ENCODE measurements around the gene TGFB1. TPM values are rescaled to one million over a fixed set of nuclear protein-coding genes. Genes with fewer than 3 reads are reported as not detected.

Gene TGFB1
- total RNA-seq, 1 experiment from 2014 or later, result 15.0 TPM

DNA sequence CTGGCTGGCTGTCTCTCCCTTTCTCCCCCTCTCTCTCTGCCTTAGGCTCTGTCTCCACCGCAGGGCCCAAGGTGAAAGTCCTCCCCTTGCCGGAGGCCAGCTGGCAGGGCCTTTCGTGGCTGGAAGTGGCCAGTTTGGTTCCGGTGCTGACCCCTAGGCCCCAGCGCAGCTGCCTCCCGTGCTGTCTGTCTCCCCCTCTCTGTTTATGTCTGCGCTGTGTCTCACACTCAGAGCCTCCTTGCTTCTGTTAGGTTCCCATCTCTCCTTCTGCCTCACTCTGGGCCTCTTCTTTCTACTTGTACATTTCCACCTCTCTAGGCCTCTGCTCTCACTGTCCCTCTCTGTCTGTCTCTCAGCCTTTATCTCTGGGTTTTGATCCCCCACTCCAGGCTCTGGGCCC, 30.7 kb downstream of the TGFB1 start:
- Histone ChIP-seq H3K27me3 (replicated peaks; ENCODE audit: control insufficient read depth, insufficient read depth, low read length) (no peaks in the 10 kb centered on the region), H3K4me3 (ENCODE audit: low read depth, low read length) (no peak overlapping the region), H3K4me1 (peaks cover 43% of the 10 kb centered on the region), H3K9me3 (no peaks in the 10 kb centered on the region), H3K36me3 (ENCODE audit: control insufficient read depth, insufficient read depth, low read length) (peaks cover 4% of the 10 kb centered on the region)
- intact Hi-C loops (cut with micrococcal nuclease; ENCODE audit: unreplicated experiment), result no loop called here
- TF ChIP-seq, protein P1, sequence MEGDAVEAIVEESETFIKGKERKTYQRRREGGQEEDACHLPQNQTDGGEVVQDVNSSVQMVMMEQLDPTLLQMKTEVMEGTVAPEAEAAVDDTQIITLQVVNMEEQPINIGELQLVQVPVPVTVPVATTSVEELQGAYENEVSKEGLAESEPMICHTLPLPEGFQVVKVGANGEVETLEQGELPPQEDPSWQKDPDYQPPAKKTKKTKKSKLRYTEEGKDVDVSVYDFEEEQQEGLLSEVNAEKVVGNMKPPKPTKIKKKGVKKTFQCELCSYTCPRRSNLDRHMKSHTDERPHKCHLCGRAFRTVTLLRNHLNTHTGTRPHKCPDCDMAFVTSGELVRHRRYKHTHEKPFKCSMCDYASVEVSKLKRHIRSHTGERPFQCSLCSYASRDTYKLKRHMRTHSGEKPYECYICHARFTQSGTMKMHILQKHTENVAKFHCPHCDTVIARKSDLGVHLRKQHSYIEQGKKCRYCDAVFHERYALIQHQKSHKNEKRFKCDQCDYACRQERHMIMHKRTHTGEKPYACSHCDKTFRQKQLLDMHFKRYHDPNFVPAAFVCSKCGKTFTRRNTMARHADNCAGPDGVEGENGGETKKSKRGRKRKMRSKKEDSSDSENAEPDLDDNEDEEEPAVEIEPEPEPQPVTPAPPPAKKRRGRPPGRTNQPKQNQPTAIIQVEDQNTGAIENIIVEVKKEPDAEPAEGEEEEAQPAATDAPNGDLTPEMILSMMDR (IDR thresholded peaks at IDR 0.05; ENCODE audit: insufficient read depth in 1 of 2, low read depth in 1 of 2, low read length in 1 of 2, severe bottlenecking in 1 of 2, unreplicated experiment in 1 of 2), result no peak
- H3K36me3 Mint-ChIP-seq (ENCODE audit: insufficient read depth, unreplicated experiment), result peaks cover 62% of the 10 kb centered on the region
- peak overlapping the region; percentile 43 for H3K27ac Mint-ChIP-seq (ENCODE audit: unreplicated experiment)
- no peak for DNase-seq
- no peaks in the 10 kb centered on the region for H3K27me3 Mint-ChIP-seq (ENCODE audit: insufficient read depth, unreplicated experiment)
- BruUV-seq (replicated peaks), result no TSS peak
- ChIA-PET CTCF (interaction anchor here (0.6 kb wide), 1 partner anchor 39 kb away, joined by 5 read pairs; no protein-coding TSS in a partner anchor), POLR2A (no interaction called here)
- H3K4me3 Mint-ChIP-seq (ENCODE audit: unreplicated experiment), result peak overlapping the region; percentile 2
- peaks cover 34% of the 10 kb centered on the region for H3K4me1 Mint-ChIP-seq (ENCODE audit: low read depth, unreplicated experiment)
- H3K9me3 Mint-ChIP-seq (ENCODE audit: unreplicated experiment), result no peaks in the 10 kb centered on the region

DNA sequence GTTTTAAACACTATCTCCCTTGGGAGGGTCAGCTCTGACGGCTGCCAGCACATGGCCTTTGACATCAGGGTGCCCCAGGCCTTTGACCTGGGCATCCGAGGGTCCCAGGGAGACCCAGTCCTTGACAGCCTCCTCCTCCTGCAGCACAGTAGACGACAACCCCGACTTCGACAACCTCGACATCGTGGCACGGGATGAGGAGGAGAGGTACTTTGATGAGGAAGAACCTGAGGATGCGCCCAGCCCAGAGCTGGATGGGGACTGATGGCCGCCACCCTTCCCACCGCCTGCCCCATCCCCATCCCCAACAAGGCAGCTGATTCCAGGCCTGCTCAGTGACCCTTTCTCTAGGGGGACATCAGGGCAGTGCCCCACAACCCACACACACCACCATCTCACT, 31.3 kb downstream of the TGFB1 start:
- no peaks in the 10 kb centered on the region for H3K27me3 Mint-ChIP-seq (ENCODE audit: insufficient read depth, unreplicated experiment)
- intact Hi-C loops (cut with micrococcal nuclease; ENCODE audit: unreplicated experiment), result no loop called here
- H3K4me1 Mint-ChIP-seq (ENCODE audit: low read depth, unreplicated experiment), result peaks cover 34% of the 10 kb centered on the region
- POLR2A ChIA-PET, result no interaction called here
- CTCF ChIA-PET, result interaction anchor here (1.7 kb wide), 1 partner anchor 30 kb away, joined by 5 read pairs; no protein-coding TSS in a partner anchor
- Histone ChIP-seq H3K36me3 (ENCODE audit: control insufficient read depth, insufficient read depth, low read length) (peaks cover 4% of the 10 kb centered on the region), H3K9me3 (no peaks in the 10 kb centered on the region), H3K27me3 (replicated peaks; ENCODE audit: control insufficient read depth, insufficient read depth, low read length) (no peaks in the 10 kb centered on the region), H3K4me1 (peaks cover 43% of the 10 kb centered on the region), H3K4me3 (ENCODE audit: low read depth, low read length) (no peak overlapping the region)
- no TSS peak for BruUV-seq (replicated peaks)
- DNase-seq, result no peak
- H3K36me3 Mint-ChIP-seq (ENCODE audit: insufficient read depth, unreplicated experiment), result peaks cover 68% of the 10 kb centered on the region
- H3K9me3 Mint-ChIP-seq (ENCODE audit: unreplicated experiment), result no peaks in the 10 kb centered on the region
- peak overlapping the region; percentile 43 for H3K27ac Mint-ChIP-seq (ENCODE audit: unreplicated experiment)
- TF ChIP-seq, protein P1 (IDR thresholded peaks at IDR 0.05; ENCODE audit: insufficient read depth in 1 of 2, low read depth in 1 of 2, low read length in 1 of 2, severe bottlenecking in 1 of 2, unreplicated experiment in 1 of 2), result no peak
- H3K4me3 Mint-ChIP-seq (ENCODE audit: unreplicated experiment), result no peak overlapping the region

DNA sequence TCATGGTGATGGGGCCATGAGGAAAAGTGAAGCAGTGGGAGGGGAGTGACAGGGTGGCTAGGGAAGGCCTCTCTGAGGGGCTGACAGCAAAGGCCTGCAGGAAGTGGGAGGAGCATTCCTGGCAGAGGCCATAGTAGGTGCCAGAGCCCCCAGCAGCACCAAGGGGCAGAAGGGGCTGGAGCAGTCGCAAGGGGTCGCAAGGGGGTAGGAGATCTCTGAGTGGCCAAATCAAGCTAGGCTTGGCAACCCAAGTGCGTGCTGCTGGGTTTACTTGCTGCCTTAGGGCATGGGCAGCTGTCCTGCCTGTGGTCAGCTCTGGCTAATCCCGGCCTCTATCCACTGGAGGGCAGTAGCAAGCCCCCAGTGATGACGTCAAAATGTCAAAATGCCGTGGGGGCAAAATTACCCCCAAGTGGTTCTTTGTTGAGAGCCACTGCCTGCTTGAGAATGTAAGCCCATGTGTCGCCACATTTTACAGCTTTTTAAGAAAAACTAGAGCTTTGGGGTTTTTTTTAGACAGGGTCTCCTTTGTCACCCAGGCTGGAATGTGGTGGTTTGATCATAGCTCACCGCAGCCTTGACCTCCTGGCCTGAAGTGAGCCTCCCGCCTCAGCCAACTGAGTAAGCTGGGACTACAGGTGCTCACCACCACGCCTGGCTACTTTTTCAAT, 32.0 kb downstream of the TGFB1 start:
- intact Hi-C loops (cut with micrococcal nuclease; ENCODE audit: unreplicated experiment), result no loop called here
- no TSS peak for BruUV-seq (replicated peaks)
- Mint-ChIP-seq H3K27ac (ENCODE audit: unreplicated experiment) (no peak overlapping the region), H3K27me3 (ENCODE audit: insufficient read depth, unreplicated experiment) (no peaks in the 10 kb centered on the region), H3K4me1 (ENCODE audit: low read depth, unreplicated experiment) (peaks cover 30% of the 10 kb centered on the region), H3K36me3 (ENCODE audit: insufficient read depth, unreplicated experiment) (peaks cover 70% of the 10 kb centered on the region), H3K4me3 (ENCODE audit: unreplicated experiment) (no peak overlapping the region), H3K9me3 (ENCODE audit: unreplicated experiment) (no peaks in the 10 kb centered on the region)
- H3K9me3 ChIP-seq, result no peaks in the 10 kb centered on the region
- H3K4me3 ChIP-seq (ENCODE audit: low read depth, low read length), result no peak overlapping the region
- H3K36me3 ChIP-seq (ENCODE audit: control insufficient read depth, insufficient read depth, low read length), result peaks cover 4% of the 10 kb centered on the region
- H3K27me3 ChIP-seq (replicated peaks; ENCODE audit: control insufficient read depth, insufficient read depth, low read length), result no peaks in the 10 kb centered on the region
- peaks cover 43% of the 10 kb centered on the region for H3K4me1 ChIP-seq
- TF ChIP-seq, protein P1 (IDR thresholded peaks at IDR 0.05; ENCODE audit: insufficient read depth in 1 of 2, low read depth in 1 of 2, low read length in 1 of 2, severe bottlenecking in 1 of 2, unreplicated experiment in 1 of 2), result peak; percentile 59 to 61
- ChIA-PET POLR2A (no interaction called here), CTCF (interaction anchor here (1.0 to 1.7 kb wide), 2 partner anchors 11 to 31 kb away, joined by 3 to 5 read pairs; no protein-coding TSS in a partner anchor)
- DNase-seq, result peak in 1 of 2 experiments; percentile 44

Data from Caco-2 (cell line).